DND-41 (cell line): ENCODE data around the gene CNNM3.

ENCODE experiments used
- ATAC-seq: fragments of 200-7000 bp; cut with Tn5 transposase; 3 replicates; pipeline ENCODE4 v1.9.1; 2021; ENCODE audit warnings: low read depth; ENCODE audit not compliant: insufficient read depth
- DNase-seq: peaks from one replicate; pipeline ENCODE4 v3.0.0-alpha.2; 2020
- H2AFZ ChIP-seq: 2 replicates; pipeline ENCODE4 v1.6.0; 2012; ENCODE audit warnings: low read depth, low read length
- H3K27ac ChIP-seq: 2 replicates; pipeline ENCODE4 v1.5.1; 2012; ENCODE audit warnings: low read length, inconsistent platforms
- H3K27me3 ChIP-seq: fragments of 200-600 bp; sonication (generic); 2 replicates; pipeline ENCODE4 v1.6.0; 2012; ENCODE audit warnings: low read length, mild to moderate bottlenecking, inconsistent platforms; ENCODE audit not compliant: insufficient read depth, poor library complexity
- H3K36me3 ChIP-seq: 2 replicates; pipeline ENCODE4 v1.5.1; 2012; ENCODE audit warnings: low read length, inconsistent platforms; ENCODE audit not compliant: insufficient read depth
- H3K4me1 ChIP-seq: 2 replicates; pipeline ENCODE4 v1.5.1; 2012; ENCODE audit warnings: mild to moderate bottlenecking, low read length; ENCODE audit not compliant: insufficient read depth
- H3K4me2 ChIP-seq: 2 replicates; pipeline ENCODE4 v1.6.0; 2012; ENCODE audit warnings: mild to moderate bottlenecking, moderate library complexity, low read length, inconsistent platforms; ENCODE audit not compliant: insufficient read depth
- H3K4me3 ChIP-seq, 2 experiments: fragments of 200-600 bp in 1 of 2; shearing (Covaris generic) in 1 of 2; 2 replicates each; pipeline ENCODE4 v1.5.1; 2012 to 2016; ENCODE audit warnings: inconsistent platforms in 2 of 2, low read length in 2 of 2, mild to moderate bottlenecking in 2 of 2, low read depth in 1 of 2, moderate library complexity in 1 of 2
- H3K79me2 ChIP-seq: 2 replicates; pipeline ENCODE4 v1.6.0; 2012; ENCODE audit warnings: low read length, inconsistent platforms; ENCODE audit not compliant: insufficient read depth
- H3K9ac ChIP-seq: 2 replicates; pipeline ENCODE4 v1.6.0; 2012; ENCODE audit warnings: low read depth, mild to moderate bottlenecking, inconsistent platforms, low read length, moderate library complexity
- H3K9me3 ChIP-seq: 2 replicates; pipeline ENCODE4 v1.5.1; 2012; ENCODE audit warnings: low read length, moderate library complexity, mild to moderate bottlenecking, inconsistent platforms; ENCODE audit not compliant: insufficient read depth, severe bottlenecking
- H4K20me1 ChIP-seq: 2 replicates; pipeline ENCODE4 v1.6.0; 2012; ENCODE audit warnings: low read length; ENCODE audit not compliant: insufficient read depth
- EZH2 ChIP-seq: IDR thresholded peaks from 3 replicates; pipeline ENCODE4 v1.6.1; 2012; ENCODE audit warnings: borderline replicate concordance, low read depth, mild to moderate bottlenecking, moderate library complexity, low read length, inconsistent platforms; ENCODE audit not compliant: severe bottlenecking
- TF ChIP-seq, protein P1 (sequence below): IDR thresholded peaks from 2 replicates; pipeline ENCODE4 v1.5.1; 2012; ENCODE audit warnings: borderline replicate concordance, low read length, moderate library complexity, mild to moderate bottlenecking; ENCODE audit not compliant: poor library complexity, severe bottlenecking; ENCODE audit errors: extremely low read depth

Gene CNNM3

DNA sequence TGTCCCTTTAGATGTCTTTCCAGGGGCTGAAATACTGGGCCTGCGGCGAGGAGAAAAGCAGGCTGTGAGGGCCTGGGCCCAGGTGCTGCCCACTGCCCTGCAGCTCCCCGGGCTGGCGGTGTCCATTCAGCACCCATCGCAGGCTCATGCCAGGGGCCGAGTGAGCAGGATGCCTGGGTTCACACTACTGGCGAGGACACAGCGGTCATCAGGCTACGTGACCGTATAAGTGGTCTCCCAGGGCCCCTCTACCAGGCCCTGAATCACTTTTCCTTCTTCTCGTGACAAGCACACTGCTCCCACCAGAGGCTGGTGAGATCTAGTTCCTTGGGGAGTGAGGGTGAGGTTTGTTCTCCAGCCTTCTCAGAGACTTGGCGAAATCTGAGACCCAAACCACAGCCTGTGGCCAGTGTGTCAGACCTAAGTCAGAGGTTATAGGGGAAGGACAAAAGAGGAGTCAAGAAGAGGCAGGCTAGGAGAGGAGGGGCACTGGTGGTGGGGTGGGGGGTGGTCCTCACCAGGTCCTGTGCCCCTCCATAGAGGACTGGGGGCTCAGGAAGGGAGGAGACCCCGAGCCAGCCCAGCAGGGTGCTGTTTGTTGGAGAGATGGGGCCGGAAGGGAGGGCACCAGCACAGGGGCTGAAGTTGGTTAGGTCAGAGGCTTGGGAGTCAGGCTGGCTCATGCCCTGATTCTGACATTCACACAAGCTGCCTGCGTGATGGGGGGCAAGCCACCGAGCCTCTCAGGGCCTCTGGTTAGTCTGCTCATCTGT is 60.4 kb downstream of the CNNM3 start:
- no peak overlapping the region for H3K4me3 ChIP-seq
- no peak for DNase-seq
- no peak for ATAC-seq
- TF ChIP-seq, protein P1, sequence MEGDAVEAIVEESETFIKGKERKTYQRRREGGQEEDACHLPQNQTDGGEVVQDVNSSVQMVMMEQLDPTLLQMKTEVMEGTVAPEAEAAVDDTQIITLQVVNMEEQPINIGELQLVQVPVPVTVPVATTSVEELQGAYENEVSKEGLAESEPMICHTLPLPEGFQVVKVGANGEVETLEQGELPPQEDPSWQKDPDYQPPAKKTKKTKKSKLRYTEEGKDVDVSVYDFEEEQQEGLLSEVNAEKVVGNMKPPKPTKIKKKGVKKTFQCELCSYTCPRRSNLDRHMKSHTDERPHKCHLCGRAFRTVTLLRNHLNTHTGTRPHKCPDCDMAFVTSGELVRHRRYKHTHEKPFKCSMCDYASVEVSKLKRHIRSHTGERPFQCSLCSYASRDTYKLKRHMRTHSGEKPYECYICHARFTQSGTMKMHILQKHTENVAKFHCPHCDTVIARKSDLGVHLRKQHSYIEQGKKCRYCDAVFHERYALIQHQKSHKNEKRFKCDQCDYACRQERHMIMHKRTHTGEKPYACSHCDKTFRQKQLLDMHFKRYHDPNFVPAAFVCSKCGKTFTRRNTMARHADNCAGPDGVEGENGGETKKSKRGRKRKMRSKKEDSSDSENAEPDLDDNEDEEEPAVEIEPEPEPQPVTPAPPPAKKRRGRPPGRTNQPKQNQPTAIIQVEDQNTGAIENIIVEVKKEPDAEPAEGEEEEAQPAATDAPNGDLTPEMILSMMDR, result no peak
- TF ChIP-seq EZH2, result no peak
- no peak overlapping the region for H3K9ac ChIP-seq
- no peaks in the 10 kb centered on the region for H3K79me2 ChIP-seq
- no peaks in the 10 kb centered on the region for H3K36me3 ChIP-seq
- no peaks in the 10 kb centered on the region for H4K20me1 ChIP-seq
- H3K4me2 ChIP-seq, result no peak overlapping the region
- H3K27ac ChIP-seq, result no peak overlapping the region
- no peaks in the 10 kb centered on the region for H3K4me1 ChIP-seq
- no peaks in the 10 kb centered on the region for H3K9me3 ChIP-seq
- no peak overlapping the region for H2AFZ ChIP-seq
- H3K27me3 ChIP-seq, result peaks cover 4% of the 10 kb centered on the region

DNA sequence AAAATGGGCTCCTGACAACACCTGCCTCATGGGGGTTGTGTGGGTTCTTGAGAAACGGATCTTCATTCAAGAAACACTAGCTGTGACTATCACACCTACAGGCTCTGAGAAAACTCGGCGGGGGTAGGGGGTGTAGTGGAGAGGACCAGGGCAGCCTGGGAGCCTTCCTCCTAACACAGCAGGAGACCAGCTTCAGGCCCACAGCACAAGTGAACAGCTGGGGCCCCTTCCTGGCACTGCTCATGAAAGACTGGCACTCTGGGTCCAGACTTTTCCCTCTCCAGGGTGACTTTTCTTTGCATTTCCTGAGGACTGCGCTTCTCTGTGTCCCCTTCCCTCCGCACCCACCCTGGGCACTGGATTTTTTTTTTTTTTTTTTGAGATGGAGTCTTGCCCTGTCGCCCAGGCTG is 61.0 kb downstream of the CNNM3 start:
- no peaks in the 10 kb centered on the region for H3K79me2 ChIP-seq
- H2AFZ ChIP-seq, result no peak overlapping the region
- H3K4me3 ChIP-seq, result no peak overlapping the region
- no peaks in the 10 kb centered on the region for H3K36me3 ChIP-seq
- no peak overlapping the region for H3K9ac ChIP-seq
- no peak overlapping the region for H3K27ac ChIP-seq
- no peaks in the 10 kb centered on the region for H3K4me1 ChIP-seq
- H4K20me1 ChIP-seq, result no peaks in the 10 kb centered on the region
- peaks cover 9% of the 10 kb centered on the region for H3K27me3 ChIP-seq
- H3K4me2 ChIP-seq, result no peak overlapping the region
- DNase-seq, result no peak
- H3K9me3 ChIP-seq, result no peaks in the 10 kb centered on the region
- TF ChIP-seq EZH2, result no peak
- TF ChIP-seq, protein P1, result no peak
- no peak for ATAC-seq

DNA sequence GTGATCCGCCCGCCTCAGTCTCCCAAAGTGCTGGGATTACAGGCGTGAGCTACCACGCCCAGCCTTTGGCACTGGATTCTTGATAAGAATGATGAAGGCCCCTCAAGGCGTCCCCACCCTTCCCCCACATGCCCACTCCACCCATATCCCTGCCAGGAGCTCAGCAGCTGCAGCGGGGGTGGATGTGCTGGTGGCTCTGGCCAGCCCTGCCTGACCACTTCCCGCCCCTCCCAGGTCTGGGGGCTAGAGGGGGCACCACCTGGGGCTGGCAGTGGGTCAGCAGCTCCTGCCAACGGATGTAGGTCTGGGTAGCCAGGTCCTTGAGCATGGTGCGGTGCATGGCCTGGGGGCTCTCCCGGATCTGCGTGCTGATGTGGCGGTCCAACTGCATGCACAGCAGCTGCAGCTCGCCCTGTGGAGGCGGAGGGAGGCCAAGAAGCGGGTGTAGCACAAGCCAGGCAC is 61.6 kb downstream of the CNNM3 start:
- no peaks in the 10 kb centered on the region for H3K4me1 ChIP-seq
- H3K4me3 ChIP-seq, result no peak overlapping the region
- peaks cover 14% of the 10 kb centered on the region for H3K27me3 ChIP-seq
- no peak overlapping the region for H3K9ac ChIP-seq
- no peak overlapping the region for H3K27ac ChIP-seq
- no peaks in the 10 kb centered on the region for H3K36me3 ChIP-seq
- TF ChIP-seq, protein P1, result no peak
- TF ChIP-seq EZH2, result no peak
- DNase-seq (no peak), ATAC-seq (no peak)
- no peak overlapping the region for H3K4me2 ChIP-seq
- no peaks in the 10 kb centered on the region for H4K20me1 ChIP-seq
- H3K9me3 ChIP-seq, result no peaks in the 10 kb centered on the region
- no peak overlapping the region for H2AFZ ChIP-seq
- no peaks in the 10 kb centered on the region for H3K79me2 ChIP-seq
